Colonic mucosa (tissue), 4 donors: Measurements from ENCODE around the gene UBE2C. TPM values are rescaled to one million over a fixed set of nuclear protein-coding genes. Genes with fewer than 3 reads are reported as not detected.
A peak's percentile ranks its signal among the peaks of the same experiment; 100 is the strongest.
"Not testable (repeated sequence)": the region's sequence is repeated elsewhere in the genome, so short reads cannot be mapped to it uniquely, and the experiment has no call there.

Source experiments
- DNase-seq: peaks from one replicate; pipeline ENCODE4 v3.0.0-alpha.2; 2020
- H3K27ac ChIP-seq: fragments of 200-600 bp; one replicate; pipeline ENCODE4 v1.8.0; 2021
- H3K27me3 ChIP-seq: fragments of 200-600 bp; one replicate; pipeline ENCODE4 v1.8.0; 2021
- H3K36me3 ChIP-seq: fragments of 200-600 bp; one replicate; pipeline ENCODE4 v1.8.0; 2021
- H3K4me1 ChIP-seq: fragments of 200-600 bp; one replicate; pipeline ENCODE4 v1.8.0; 2021; ENCODE audit warnings: mild to moderate bottlenecking
- H3K4me3 ChIP-seq: fragments of 200-600 bp; one replicate; pipeline ENCODE4 v1.8.0; 2021
- H3K9ac ChIP-seq, 2 donors: one replicate each; pipeline ENCODE4 v1.7.0; 2013; ENCODE audit warnings: control low read depth in 2 of 2, low read depth in 2 of 2, low read length in 2 of 2
- H3K9me3 ChIP-seq: fragments of 200-600 bp; one replicate; pipeline ENCODE4 v1.8.0; 2021
- CTCF ChIP-seq: fragments of 200-600 bp; IDR thresholded peaks from one replicate; pipeline ENCODE4 v1.8.0; 2022; ENCODE audit warnings: antibody characterized with exemption, mild to moderate bottlenecking
- intact Hi-C: fragments of 100-400 bp; cut with DNase I; formaldehyde crosslinking; loops from one replicate; pipeline ENCODE4 v1.14.1; 2022
- total RNA-seq, 2 donors: library from RNA; stranded (reverse); fragmentation: NEBNext Ultra II Directional in 1 of 2; extraction: Animal tissue kit (Norgen Biotek cat#: 25700) in 1 of 2; gene quantifications; one replicate each; pipeline ENCODE4 v1.2.1, GENCODE V29; 2021
- donor health status: healthy.
- donor health status: DM: no; HTN: no; CAD: no.
- donor health status: DM: no; HTN: no; CAD: no.

Gene UBE2C
- total RNA-seq, 2 donors from 2014 or later: 23.7 to 117 TPM

GRCh38 chr20:45828589-45828988 is 16.1 kb downstream of the UBE2C start:
- Histone ChIP-seq H3K4me3 (no peak overlapping the region), H3K27me3 (no peaks in the 10 kb centered on the region), H3K9me3 (no peaks in the 10 kb centered on the region), H3K4me1 (no peaks in the 10 kb centered on the region), H3K9ac (no peak overlapping the region), H3K36me3 (no peaks in the 10 kb centered on the region), H3K27ac (no peak overlapping the region)
- intact Hi-C loops: loop anchor here (10.0 kb wide), 1 partner anchor 56 kb away; the partner anchor contains the start of genes SPATA25 and ZSWIM1
- DNase-seq: no peak
- no peak for TF ChIP-seq CTCF

- not testable (repeated sequence) for H3K27me3 ChIP-seq, H3K27ac ChIP-seq, DNase-seq, H3K36me3 ChIP-seq, H3K9me3 ChIP-seq, H3K4me3 ChIP-seq, H3K9ac ChIP-seq, H3K4me1 ChIP-seq
- intact Hi-C loops: loop anchor here (10.0 kb wide), 1 partner anchor 55 kb away; the partner anchor contains the start of genes SPATA25 and ZSWIM1
Observed at GRCh38 chr20:45829673-45830106, 17.2 kb downstream of the UBE2C start.

- H3K4me3 ChIP-seq: no peak overlapping the region
- TF ChIP-seq CTCF: no peak
- H3K4me1 ChIP-seq: peaks cover 6% of the 10 kb centered on the region
- intact Hi-C loops: no loop called here
- no peak for DNase-seq
- no peaks in the 10 kb centered on the region for H3K27me3 ChIP-seq
- no peak overlapping the region for H3K9ac ChIP-seq
- peak overlapping the region; percentile 85 for H3K27ac ChIP-seq
- H3K9me3 ChIP-seq: no peaks in the 10 kb centered on the region
- H3K36me3 ChIP-seq: no peaks in the 10 kb centered on the region
Observed at GRCh38 chr20:45832619-45833018, 20.2 kb downstream of the UBE2C start.

GRCh38 chr20:45833030-45833882 is 20.8 kb downstream of the UBE2C start, which contains the start of gene SNX21:
SNX21 (plus strand) TSS chr20:45833799; CDS start chr20:45833920, 121 bp downstream.
- H3K4me3 ChIP-seq: peak within 1 kb of the TSS; percentile 58
- TF ChIP-seq CTCF: no peak
- peak within 1 kb of the TSS; percentile 85 for H3K27ac ChIP-seq
- peak; percentile 81 for DNase-seq
- peaks cover 6% of the 10 kb centered on the region for H3K4me1 ChIP-seq
- peak within 1 kb of the TSS; percentile 60 to 85 for H3K9ac ChIP-seq
- no peaks in the 10 kb centered on the region for H3K27me3 ChIP-seq
- intact Hi-C loops: no loop called here
- no peaks in the 10 kb centered on the region for H3K36me3 ChIP-seq
- H3K9me3 ChIP-seq: no peaks in the 10 kb centered on the region

GRCh38 chr20:45833883-45834796 is 21.7 kb downstream of the UBE2C start:
- H3K27ac ChIP-seq: peak overlapping the region; percentile 85
- no peaks in the 10 kb centered on the region for H3K36me3 ChIP-seq
- H3K27me3 ChIP-seq: no peaks in the 10 kb centered on the region
- intact Hi-C loops: no loop called here
- H3K4me3 ChIP-seq: peak overlapping the region; percentile 58
- DNase-seq: peak; percentile 75
- no peaks in the 10 kb centered on the region for H3K9me3 ChIP-seq
- peaks cover 6% of the 10 kb centered on the region for H3K4me1 ChIP-seq
- TF ChIP-seq CTCF: no peak
- H3K9ac ChIP-seq: peak overlapping the region; percentile 60 to 85
